ENCODE data around the gene C10orf90.

The C10orf90 gene

DNA sequence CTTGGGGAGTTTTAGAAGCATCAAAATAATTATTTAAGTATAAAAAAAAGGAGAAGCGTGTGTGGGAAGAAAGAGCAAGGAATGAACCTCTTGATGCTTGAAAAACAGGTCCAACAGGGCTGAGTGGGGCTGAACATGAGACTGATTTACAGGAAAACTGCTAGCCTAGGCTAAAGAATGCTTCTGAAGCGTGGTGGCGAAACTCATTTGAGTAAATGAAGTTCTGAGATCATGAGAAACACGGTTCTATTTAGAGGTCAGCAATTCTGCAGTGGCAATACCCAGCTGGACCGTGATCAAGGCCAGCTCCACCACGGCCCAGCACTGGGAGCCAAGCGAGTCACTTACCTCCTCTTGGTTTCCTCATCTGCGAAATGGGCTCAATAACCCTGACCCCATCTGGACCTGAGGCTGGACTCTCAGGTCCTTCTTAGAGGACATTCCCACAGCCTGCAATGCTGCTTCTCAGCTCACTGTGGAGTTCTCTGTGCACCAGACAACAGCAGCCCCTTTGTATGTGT, 142.1 kb downstream of the C10orf90 start:
- no peak for DNase-seq

DNA sequence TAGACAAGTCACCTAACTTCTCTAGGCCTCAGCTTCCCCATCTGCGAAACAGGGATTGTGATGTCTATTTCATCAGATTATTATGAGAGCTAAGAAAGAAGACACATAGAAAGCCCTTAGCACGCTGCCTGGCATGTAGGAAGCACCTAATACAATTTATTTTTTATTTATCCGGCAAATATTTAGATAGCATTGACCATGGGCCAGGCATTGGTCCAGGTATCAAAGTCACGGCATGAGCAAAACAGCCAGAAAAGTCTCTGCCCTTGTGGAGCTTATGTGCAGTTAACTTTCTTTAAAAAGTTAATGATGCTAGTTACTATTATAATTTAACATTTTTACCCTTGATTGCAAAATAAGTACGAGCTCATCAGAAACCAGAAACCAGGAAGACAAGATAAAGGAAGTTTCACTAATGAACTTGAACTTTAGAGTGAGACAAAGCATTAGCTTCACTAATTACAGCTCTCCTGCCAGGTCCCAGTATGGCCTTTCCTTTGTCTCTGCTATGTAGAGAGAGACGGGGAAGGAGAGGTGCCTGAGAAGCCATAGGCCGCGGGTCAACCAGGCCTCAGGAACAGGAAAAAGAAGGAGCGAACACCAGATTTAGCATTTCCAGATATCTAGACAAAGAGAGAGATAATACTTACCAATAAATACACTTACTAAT, 142.7 kb downstream of the C10orf90 start:
- no peak for DNase-seq

DNA sequence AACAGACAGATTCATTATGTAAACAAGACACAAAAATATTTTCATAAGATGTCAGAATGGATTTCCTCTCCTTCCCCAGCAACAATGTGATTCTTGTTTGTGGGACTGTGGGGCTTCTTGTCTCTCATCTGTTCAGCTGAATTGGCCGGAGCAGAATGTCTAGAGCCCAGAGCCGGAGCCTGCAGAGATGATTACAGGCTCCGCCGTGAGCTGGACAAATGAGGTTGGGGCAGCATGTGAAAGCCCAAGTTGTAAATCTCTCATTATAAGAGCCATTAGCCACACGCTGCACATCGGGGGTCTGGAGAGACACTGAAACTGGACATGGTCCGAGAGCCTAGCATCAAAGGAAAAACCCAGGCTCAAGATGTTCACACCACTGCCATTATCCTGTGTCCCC, 145.2 kb downstream of the C10orf90 start:
- DNase-seq, result no peak

DNA sequence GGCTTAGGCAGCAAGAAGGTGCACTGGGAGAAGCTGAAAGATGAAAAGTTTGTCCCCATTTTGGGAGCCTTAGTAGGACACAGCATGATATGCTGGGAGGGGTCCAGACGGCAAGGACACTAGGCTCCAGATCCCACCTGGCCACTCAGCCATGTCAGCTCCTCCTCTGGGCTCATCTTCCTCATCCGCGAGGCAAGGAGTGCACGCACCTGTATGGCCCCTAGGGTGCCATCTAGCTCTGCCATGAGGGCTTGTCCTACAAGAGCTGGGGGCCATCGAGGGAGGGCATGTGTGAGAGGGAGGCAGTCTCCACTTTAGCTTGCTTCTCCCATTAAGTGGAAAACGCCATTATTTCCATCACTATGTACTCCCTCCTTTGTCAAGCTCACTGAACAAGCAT, 146.0 kb downstream of the C10orf90 start:
- DNase-seq, result no peak

DNA sequence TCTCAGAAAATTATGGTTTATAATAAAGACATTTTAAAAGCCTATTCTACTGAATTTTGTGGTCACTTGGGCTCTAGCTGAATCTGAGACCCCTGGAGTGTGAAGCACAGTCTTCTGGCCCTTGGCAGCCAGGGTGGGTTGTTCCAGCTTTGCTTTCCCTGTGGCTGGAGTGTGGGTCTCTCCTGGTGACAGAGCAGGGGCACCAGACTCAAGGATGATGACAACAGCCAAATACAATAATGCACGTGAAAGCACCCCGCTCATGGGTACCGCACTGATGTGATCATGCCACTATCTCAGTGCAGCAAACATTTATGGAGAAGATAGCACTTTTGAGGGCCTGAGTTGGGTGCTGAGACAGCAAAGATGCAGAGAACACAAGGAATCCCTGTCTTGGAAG, 147.4 kb downstream of the C10orf90 start:
- no peak for DNase-seq

DNA sequence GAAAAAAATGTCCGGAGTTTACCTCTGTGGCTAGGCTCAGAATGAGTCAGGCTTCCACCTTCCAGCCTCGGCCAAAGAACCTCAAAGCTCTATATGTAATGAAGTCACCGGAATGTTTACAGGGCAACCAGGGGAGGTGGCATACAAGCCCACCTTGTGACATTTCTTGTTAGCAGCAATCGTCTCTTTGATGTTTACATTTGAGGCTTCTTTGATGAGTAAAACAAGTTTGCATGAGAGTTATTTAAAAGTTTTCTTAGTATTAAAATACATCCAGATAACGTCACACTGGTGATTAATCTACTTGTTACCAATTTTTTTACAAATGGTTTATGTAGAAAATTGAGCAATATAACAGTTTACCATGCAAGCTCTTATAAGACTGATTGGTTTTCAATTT, 149.1 kb downstream of the C10orf90 start:
- DNase-seq, result no peak

DNA sequence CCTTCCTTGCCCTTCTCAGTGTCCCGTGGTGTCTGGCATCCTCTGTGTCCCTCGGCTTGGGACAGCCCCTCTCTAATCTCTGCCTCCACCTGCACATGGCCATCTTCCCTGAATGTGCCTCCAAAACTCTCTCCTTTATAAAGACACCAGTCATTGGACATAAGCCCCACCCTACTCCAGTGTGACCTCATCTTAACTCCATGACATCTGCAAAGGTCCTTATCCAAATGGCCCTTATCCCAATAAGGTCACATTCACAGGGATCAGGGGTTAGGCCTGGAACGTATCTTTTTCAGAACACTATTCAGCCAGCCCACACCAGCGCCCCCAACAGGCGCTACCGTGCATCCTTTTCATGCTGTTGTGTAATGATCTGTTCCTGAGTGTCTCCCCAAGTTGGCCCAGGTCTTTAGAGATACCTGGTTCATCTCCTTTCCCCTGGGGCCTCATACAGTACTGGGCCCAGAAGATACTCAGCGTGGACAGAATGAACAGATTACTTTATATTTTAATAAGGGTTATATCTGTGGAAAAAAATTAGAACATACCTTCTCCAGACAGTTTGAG, 149.7 kb downstream of the C10orf90 start:
- DNase-seq, result no peak

DNA sequence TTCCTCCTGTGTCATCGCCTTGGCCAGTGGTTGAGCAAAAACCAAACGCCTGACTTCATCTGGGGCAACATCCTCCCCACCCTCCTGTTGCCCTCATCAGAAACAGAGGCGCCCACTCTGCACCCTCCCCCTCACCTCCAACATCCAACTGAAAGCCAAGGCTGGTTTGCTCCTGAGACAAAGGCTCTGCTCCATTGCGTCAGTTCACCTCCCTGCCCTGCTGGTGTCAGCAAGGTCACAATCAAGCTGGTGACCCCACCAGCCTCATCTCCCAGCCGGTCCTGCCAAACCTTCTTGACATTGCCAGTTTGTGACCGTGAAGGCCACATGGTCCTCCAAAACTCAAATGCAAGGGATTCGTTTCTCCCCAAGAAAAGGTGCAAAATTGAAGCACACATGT, 150.5 kb downstream of the C10orf90 start:
- no peak for DNase-seq

DNA sequence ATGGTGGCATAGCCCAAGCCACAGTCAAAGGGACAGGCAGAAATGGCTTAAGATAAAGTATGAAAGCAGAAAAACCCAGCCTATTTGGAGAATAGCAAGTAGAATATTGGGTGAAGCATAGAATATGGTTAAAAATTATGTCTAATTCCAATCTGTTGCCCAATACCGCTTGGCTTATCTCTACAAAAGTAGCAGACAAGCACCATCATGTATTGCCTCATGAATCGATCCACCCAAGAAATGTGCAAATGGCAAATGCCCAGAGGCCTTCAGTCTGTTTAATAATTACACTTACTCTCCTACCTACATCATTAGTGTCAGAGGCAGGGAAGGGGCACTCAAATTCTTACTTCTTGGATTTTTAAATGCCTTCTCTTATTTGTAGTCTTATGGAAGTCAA, 151.3 kb downstream of the C10orf90 start:
- no peak for DNase-seq

DNA sequence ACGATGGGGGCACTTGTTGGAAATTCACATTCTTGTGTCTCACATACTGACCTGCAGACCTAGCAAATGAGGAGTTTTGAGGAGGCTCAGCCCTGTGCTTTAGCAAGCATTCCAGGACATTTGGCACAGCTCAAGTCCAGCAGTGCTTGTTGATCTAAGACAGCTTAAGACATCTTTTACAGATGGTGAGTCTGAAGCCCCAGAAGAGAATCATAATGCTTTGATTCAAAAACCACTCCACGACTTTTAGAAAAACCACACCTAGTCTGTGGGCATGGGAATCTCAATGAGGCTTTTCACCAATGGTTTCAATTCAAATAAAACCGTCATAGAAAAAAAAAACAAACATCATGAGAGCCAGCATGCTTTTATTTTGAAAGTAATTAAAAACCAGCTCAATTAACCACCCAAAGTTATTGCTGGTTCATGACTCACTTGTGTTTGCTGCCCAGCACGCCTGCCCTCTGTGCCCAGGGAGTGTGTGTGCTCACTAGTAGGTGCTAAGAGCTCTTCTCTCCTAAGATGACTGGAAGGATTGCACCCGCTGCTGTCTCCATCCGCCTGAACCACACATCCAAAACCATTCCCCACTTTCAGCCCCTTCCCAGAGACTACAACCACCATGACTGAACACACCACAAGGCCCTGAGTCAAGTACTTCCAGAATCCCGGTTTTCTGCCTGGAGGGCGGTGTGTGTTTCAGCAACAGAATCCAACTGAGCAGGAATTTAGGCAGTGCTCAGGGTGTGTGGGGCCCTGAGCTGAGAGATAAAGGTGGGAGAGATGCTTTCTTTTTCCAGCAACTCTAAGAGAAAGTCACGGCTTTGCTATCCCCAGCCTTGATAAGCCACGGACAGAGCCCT, 152.0 kb downstream of the C10orf90 start:
- no peak for DNase-seq

DNA sequence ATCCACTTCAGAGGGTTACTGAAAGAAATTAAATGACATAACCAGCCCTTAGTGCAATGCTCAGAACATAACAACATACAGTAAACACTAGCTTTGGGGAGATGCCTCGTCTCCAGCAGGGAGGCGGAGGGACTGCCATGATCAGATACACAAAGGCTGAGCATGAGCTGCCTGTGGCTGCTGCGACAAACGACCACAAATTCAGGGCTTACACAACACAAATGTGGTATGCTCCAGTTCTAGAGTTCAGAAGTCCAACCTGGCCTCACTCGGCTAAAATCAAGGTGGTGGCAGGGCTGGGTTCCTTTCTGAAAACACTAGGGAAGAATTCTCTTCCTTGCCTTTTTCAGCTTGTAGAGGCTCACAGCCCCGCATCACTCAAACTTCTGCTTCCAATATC, 154.0 kb downstream of the C10orf90 start:
- no peak for DNase-seq

DNA sequence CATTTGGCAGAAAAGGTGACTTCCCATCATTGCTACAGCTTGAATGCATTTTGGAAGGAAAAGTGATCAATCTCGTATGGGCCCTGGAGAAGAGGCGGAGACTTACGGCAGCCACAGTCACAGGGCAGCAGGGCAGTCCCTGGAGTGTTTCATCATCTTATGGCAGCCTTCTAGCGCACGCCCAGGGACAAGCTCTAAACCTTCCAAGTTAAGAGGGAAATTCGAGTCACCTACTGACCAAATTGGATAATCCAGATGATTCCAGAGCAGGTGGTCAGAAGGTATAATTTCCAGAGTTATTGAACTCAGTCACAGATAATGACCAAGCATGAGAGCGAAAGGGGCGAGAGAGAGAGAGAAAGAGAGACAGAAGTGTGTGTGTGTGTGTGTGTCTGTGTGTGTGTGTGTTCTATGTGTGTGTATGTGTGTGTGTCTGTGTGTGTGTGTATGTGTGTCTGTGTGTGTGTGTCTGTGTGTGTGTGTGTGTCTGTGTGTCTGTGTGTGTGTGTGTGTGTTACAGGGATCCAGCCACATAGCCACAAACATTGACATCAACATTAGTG, 158.5 kb downstream of the C10orf90 start:
- no peak for DNase-seq

DNA sequence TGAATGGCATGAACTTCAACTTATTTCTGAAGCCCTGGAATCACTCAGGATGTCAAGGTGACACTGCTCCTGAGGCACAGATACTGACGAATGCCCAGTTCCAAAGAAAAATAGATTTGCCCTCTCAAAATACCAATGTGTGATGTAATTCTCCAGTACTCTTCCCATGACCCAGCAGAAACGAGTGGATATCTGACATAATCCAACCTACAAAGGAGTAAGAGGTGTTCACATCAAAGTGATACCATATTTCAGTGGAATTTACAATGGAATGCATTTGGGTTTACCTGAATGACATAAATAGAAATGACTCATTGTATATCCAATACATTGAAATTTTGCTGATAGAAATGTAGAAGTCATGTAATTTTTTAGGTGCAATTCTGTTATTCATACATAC, 161.3 kb downstream of the C10orf90 start:
- no peak for DNase-seq

DNA sequence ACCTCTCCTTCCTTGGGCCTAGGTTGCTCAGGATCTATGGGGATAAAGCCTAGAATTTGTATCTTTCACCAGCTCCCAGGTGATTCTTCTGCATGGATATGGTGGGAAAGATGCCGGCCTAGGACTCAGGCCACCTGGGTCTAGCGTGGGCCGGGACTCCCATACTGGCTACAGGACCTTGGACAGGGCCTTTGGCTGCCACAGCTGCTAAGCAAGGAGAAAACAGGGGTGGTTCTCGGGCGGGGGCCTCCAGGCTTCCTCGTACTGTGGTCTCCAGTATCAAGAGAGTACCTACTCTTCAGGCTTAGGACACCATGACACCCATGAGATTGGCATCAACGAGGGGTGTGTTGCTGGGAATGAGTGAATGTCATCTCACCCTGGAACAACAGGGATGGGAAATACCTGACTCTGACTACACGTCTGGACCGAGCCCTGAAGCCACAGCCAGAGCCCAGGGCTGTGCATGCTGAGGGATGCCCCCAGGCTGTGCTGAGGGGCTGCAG, 161.9 kb downstream of the C10orf90 start:
- no peak for DNase-seq

DNA sequence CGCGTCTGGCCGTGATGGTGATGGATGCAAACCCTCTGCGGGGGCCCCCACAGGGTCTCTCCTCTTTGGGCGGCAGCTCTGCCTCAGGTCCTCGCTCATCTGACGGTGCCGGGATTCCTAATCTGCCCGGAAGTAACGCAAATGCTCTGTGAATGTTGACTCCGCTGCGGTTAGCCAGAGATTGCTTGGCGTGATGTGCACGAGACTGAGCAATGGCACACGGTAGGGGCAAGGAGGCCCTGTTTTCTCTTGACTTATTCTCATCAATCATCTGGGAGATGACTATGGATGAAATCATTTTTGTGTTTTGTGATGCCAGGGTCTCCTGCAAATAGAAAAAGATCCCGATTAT, 165.8 kb downstream of the C10orf90 start:
- DNase-seq, result no peak

DNA sequence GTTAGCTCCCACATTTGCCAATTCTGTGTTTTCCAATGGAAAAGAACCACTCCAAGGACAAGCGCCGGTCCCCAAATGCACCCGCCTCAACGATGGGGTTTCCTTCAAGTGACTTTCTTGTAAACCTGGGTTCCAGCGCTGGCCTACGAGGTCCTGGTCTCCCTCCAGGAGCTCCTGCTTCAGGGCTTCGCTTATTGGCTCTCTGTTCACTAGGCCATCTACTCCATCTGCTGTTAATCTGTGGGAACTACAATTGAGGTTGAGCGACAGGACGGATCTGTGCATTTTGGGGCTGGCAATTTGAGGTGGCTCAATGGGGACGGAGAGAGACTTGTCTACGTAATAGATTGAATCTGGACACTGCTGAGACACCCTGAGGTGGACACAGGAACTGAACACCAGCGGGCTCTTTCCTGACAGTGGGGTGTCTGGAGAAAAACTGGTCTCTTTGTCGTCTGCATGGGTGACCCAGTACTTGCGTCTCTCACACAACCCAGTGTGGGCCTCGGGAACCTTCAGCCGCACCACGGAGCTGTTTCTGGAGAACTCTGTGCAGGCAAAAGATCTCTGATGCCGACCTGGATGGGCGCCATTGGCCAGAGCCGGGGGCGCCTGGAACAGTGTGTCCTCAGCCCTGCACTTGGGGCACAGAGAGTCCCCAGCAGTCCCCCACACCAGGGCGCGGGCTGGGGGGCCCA, 166.3 kb downstream of the C10orf90 start:
- DNase-seq, result no peak

DNA sequence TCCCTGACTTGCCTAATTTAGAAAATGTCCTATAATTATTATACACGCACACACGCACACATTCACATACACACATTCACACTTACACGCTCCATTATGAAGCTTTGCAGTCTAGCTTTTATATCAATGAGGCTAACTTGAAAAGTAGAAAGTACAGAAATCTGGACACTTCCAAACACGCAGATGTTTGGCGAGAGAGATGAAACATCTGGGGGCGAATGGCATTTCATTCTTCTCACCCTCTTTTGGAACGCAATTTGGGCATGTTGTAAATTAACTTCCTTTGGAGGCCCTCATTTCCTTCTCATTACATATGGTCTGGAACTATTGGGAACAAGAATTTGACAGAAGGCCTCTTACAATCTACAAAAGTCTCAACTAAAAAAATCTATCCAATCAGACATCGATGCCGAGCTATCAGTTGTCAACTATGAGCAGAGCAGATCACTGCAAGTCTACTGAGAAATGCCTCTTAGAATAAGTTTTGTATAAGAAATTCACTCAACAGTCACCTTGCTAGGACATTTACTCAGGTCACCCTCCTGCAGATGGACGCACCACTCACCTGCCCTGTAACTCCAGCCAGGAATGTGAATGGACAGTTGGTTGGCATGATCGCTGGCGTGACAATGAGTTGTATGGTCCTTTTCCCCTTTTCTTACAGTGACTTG, 167.0 kb downstream of the C10orf90 start:
- DNase-seq, result no peak

DNA sequence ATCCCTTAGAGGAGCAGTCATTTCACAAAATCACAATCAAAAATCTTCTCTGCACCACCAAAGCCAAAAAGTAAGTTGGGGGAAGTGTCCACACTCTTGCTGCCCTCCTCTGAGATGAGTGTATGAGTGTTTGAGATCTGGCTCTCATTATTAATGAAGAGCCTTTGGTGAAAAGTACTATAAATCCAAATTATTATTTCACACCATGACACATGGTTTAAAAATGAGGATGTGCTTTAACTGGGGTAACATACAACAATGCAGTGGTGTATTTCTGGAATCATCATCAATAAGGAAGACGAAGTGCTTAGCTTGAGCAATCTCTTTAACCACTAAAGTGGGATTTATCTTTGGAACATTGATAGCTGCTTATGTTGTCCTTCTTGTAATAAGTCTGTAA, 168.1 kb downstream of the C10orf90 start:
- no peak for DNase-seq

DNA sequence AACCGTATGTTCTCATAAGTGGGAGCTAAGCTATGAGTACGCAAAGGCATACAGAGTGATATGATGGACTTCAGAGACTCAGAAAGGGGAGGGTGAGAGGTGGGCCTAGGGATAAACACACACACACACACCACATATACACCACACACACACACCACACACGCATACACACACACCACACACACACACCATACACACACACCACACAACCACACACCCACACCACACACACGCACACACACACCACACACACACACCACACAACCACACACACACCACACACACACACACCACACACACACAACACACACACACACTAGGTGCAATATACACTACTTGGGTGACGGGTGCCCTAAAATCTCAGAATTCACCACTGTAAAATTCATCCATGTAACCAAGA, 168.7 kb downstream of the C10orf90 start:
- DNase-seq, result no peak

DNA sequence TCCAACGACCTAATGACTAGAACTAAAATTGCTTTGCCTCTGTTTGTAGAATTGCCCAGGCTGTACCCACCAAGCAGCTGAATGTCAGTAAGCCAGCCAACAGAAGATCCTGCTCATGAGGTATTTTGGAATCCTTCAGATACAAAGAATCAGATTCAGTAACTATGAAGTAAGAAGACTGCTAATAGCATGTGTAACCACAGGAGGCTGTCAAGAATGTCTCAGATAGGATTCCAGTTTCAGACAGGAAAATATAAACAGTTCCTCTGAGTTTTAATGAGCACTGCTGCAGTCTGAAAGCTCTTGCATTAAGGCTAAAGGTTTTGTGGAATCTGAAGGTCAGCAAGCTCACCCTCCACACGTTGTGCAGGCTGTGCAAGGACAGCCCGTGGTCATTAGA, 169.6 kb downstream of the C10orf90 start:
- no peak for DNase-seq

DNA sequence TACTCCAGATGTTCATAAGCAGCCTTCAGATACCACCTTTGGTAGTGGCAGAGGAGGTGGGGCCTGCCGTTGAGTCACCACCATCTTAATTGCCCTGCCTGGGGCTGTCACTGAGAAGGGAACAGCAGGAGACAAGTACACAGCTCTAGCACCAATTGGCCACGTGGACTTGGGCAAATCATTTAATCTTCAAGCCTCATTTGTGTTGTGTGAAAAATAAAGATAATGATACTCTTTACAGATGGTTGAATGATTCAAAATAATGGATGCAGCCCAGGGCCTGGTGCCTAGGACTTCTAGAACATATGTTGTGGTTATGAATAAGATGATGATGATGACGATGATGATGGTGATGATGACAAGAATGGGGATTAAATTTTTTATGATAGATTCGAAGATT, 170.3 kb downstream of the C10orf90 start:
- DNase-seq, result no peak

DNA sequence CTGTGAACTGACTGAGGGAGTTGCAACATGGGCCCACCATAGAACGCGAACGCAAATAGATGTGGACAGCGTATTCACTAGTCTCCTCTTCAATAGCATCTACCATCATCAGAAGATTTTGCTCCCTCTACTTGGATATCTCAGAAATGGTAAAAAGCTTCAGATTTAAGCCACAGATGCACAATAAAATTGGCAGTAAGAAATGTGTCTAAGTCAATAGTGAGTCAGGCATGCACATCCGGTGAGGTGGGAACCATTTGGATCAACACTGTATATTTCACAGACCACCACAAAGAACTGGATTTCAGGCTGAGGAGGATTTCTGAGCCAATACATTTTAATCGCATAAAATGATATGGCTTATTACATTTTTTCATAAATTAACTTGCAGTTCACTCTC, 170.7 kb downstream of the C10orf90 start:
- DNase-seq, result no peak
